Measurements from ENCODE around the gene OLFML1. TPM values are rescaled to one million over a fixed set of nuclear protein-coding genes. Genes with fewer than 3 reads are reported as not detected.

OLFML1 gene
- total and polyA plus RNA-seq, 10 of the 15 experiments (the other 5 are each of a cell fraction or from before 2014, with no cell fraction given), result 0.04 to 0.71 (median 0.21) TPM; not detected in 6

- TF ChIP-seq, protein P1, sequence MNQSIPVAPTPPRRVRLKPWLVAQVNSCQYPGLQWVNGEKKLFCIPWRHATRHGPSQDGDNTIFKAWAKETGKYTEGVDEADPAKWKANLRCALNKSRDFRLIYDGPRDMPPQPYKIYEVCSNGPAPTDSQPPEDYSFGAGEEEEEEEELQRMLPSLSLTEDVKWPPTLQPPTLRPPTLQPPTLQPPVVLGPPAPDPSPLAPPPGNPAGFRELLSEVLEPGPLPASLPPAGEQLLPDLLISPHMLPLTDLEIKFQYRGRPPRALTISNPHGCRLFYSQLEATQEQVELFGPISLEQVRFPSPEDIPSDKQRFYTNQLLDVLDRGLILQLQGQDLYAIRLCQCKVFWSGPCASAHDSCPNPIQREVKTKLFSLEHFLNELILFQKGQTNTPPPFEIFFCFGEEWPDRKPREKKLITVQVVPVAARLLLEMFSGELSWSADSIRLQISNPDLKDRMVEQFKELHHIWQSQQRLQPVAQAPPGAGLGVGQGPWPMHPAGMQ (IDR thresholded peaks at IDR 0.05; ENCODE audit: borderline replicate concordance), result no peak
- no peak for TF ChIP-seq ZBTB11 (CRISPR knock-in tag; IDR thresholded peaks at IDR 0.05)
- TF ChIP-seq BHLHE40 (IDR thresholded peaks at IDR 0.05; ENCODE audit: borderline replicate concordance in 1 of 2, low read depth in 2 of 2, low read length in 1 of 2), result no peak
- TF ChIP-seq PKNOX1 (IDR thresholded peaks at IDR 0.05), result no peak
- TF ChIP-seq NBN (IDR thresholded peaks at IDR 0.05), result no peak
- TF ChIP-seq, protein P2, sequence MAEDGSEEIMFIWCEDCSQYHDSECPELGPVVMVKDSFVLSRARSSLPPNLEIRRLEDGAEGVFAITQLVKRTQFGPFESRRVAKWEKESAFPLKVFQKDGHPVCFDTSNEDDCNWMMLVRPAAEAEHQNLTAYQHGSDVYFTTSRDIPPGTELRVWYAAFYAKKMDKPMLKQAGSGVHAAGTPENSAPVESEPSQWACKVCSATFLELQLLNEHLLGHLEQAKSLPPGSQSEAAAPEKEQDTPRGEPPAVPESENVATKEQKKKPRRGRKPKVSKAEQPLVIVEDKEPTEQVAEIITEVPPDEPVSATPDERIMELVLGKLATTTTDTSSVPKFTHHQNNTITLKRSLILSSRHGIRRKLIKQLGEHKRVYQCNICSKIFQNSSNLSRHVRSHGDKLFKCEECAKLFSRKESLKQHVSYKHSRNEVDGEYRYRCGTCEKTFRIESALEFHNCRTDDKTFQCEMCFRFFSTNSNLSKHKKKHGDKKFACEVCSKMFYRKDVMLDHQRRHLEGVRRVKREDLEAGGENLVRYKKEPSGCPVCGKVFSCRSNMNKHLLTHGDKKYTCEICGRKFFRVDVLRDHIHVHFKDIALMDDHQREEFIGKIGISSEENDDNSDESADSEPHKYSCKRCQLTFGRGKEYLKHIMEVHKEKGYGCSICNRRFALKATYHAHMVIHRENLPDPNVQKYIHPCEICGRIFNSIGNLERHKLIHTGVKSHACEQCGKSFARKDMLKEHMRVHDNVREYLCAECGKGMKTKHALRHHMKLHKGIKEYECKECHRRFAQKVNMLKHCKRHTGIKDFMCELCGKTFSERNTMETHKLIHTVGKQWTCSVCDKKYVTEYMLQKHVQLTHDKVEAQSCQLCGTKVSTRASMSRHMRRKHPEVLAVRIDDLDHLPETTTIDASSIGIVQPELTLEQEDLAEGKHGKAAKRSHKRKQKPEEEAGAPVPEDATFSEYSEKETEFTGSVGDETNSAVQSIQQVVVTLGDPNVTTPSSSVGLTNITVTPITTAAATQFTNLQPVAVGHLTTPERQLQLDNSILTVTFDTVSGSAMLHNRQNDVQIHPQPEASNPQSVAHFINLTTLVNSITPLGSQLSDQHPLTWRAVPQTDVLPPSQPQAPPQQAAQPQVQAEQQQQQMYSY (CRISPR knock-in tag; IDR thresholded peaks at IDR 0.05), result no peak
- TF ChIP-seq BCL11A (IDR thresholded peaks at IDR 0.05; ENCODE audit: low read depth, low read length), result no peak
- no peak for TF ChIP-seq RAD21 (IDR thresholded peaks at IDR 0.05; ENCODE audit: insufficient read depth, low read depth, low read length)
- TF ChIP-seq SREBF2 (IDR thresholded peaks at IDR 0.05; ENCODE audit: low read length), result no peak
Measured at GRCh38 chr11:7490054-7490453, 4.7 kb downstream of the OLFML1 start (continued).
